ENCODE measurements around the gene DEDD2. TPM values are rescaled to one million over a fixed set of nuclear protein-coding genes. Genes with fewer than 3 reads are reported as not detected.

DEDD2 gene
- polyA plus RNA-seq, 3 donors, result 125 to 141 (median 133) TPM

DNA sequence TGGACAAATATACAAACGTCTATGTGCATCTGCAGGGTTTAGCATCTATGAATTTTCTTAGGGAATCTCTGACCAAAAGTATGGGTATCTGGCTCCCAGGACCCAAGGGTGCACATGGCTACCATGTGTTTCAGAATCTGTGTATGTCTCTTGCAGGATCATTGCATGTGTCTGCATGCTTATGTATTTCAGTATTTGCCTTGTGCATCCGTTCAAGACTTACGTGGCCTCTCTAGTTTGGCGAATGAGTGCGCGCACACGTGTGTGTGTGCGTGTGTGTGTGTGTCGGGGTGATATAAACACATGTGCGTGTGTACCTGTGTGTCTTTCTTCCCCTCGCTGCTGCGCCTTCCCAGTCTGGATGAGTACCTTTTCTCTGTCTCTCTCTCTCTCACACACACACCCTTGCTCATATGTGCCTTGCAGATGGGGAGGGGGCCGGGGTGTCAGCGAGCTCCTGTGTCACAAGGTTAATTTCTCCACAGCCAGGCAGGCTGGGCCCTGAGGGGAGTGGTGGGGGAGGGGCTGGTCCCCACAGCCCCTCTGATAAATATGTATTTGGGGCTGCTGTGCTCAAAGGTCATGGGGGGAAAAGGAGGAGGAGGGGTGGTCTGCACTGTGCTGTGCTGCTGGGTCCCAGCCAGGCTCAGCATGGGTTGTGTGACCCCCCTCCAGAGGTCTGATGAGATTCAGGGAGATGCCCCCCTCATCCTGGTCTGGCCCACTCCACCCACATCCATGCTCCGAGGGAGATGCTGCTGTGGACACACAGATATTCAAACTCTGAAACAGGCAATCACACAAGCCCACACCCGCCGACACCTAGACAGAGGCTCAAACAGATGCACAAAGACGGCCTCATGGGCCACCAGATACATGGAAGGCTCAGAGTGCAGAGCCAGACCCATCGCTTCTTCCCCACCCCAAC, 47.7 kb downstream of the DEDD2 start:
- TF ChIP-seq CTCF (IDR thresholded peaks at IDR 0.05), result no peak
- Histone ChIP-seq H2AFZ (ENCODE audit: insufficient read depth, low read depth, low read length, poor library complexity, severe bottlenecking) (no peak overlapping the region), H3K79me2 (ENCODE audit: insufficient read depth, low read length) (no peaks in the 10 kb centered on the region), H4K20me1 (ENCODE audit: insufficient read depth, low read length) (no peaks in the 10 kb centered on the region), H3K4me2 (replicated peaks; ENCODE audit: extremely low read depth, low read length, poor library complexity, severe bottlenecking) (no peak overlapping the region), H3K4me1 (ENCODE audit: control insufficient read depth in 1 of 2, insufficient read depth in 2 of 2, low read length in 2 of 2) (no peaks in the 10 kb centered on the region), H3K27ac (ENCODE audit: low read depth in 1 of 2, low read length in 2 of 2) (no peak overlapping the region), H3K9ac (ENCODE audit: insufficient read depth, low read length, poor library complexity, severe bottlenecking) (no peak overlapping the region), H3K4me3 (replicated peaks in 1 of 3; ENCODE audit: low read depth in 2 of 3, low read length in 3 of 3) (no peak overlapping the region), H3K9me3 (replicated peaks in 1 of 2; ENCODE audit: control insufficient read depth in 1 of 2, insufficient read depth in 1 of 2, low read length in 2 of 2) (no peaks in the 10 kb centered on the region), H3K36me3 (replicated peaks in 1 of 2; ENCODE audit: control insufficient read depth in 1 of 2, insufficient read depth in 2 of 2, low read length in 2 of 2) (no peaks in the 10 kb centered on the region), H3K27me3 (ENCODE audit: control insufficient read depth in 2 of 2, insufficient read depth in 2 of 2, low read length in 2 of 2) (peaks cover 2 to 4% of the 10 kb centered on the region in 2 donors)
- WGBS (ENCODE audit: insufficient coverage), result 90% methylated on average over 7 of the region's 19 CpGs
- Mint-ChIP-seq H3K4me1 (no peaks in the 10 kb centered on the region), H3K9me3 (peaks cover 0 to 2% (median 0%) of the 10 kb centered on the region in 7 donors), H3K36me3 (no peaks in the 10 kb centered on the region), H3K4me3 (no peak overlapping the region), H3K27ac (no peak overlapping the region), H3K27me3 (ENCODE audit: low read depth in 3 of 3) (peaks cover 12 to 24% (median 16%) of the 10 kb centered on the region in 3 donors)
- intact Hi-C loops (cut with micrococcal nuclease), result no loop called here
- DNase-seq, result no peak

DNA sequence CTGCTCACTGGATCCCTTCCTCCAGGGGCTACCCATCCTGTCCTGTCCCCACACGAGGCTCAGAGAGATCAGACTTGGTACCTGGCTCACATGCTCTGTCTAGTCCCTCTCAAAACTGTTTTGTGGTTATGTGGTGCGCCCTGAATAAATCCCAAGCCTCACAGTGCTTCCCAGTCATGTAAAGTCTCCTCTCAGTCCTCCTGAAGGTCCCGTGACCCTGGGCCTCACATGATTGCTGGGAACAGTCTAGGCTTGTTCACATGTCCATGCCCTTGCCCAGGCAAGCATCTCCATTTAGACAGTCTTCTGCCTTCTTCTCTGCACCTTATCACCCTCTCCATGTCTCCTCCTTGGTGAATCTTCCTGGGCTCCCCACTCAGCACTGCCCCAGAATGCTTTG, 49.3 kb downstream of the DEDD2 start:
- H3K27me3 Mint-ChIP-seq (ENCODE audit: low read depth in 3 of 3), result peaks cover 5 to 10% (median 8%) of the 10 kb centered on the region in 3 donors
- DNase-seq, result no peak
- intact Hi-C loops (cut with micrococcal nuclease), result no loop called here
- H3K9me3 ChIP-seq (replicated peaks in 1 of 2; ENCODE audit: control insufficient read depth in 1 of 2, insufficient read depth in 1 of 2, low read length in 2 of 2), result no peaks in the 10 kb centered on the region
- no peak overlapping the region for H3K4me2 ChIP-seq (replicated peaks; ENCODE audit: extremely low read depth, low read length, poor library complexity, severe bottlenecking)
- 85% methylated on average over 2 of the region's 3 CpGs for WGBS (ENCODE audit: insufficient coverage)
- no peak overlapping the region for H3K4me3 ChIP-seq (replicated peaks in 1 of 3; ENCODE audit: low read depth in 2 of 3, low read length in 3 of 3)
- no peaks in the 10 kb centered on the region for H3K4me1 Mint-ChIP-seq
- no peaks in the 10 kb centered on the region for H4K20me1 ChIP-seq (ENCODE audit: insufficient read depth, low read length)
- no peaks in the 10 kb centered on the region for H3K36me3 ChIP-seq (replicated peaks in 1 of 2; ENCODE audit: control insufficient read depth in 1 of 2, insufficient read depth in 2 of 2, low read length in 2 of 2)
- H3K27ac Mint-ChIP-seq, result no peak overlapping the region
- H3K27ac ChIP-seq (ENCODE audit: low read depth in 1 of 2, low read length in 2 of 2), result no peak overlapping the region
- peak overlapping the region in 1 of 2 donors; percentile 5 for H3K4me3 Mint-ChIP-seq
- H3K36me3 Mint-ChIP-seq, result no peaks in the 10 kb centered on the region
- no peak for TF ChIP-seq CTCF (IDR thresholded peaks at IDR 0.05)
- no peaks in the 10 kb centered on the region for H3K79me2 ChIP-seq (ENCODE audit: insufficient read depth, low read length)
- no peak overlapping the region for H2AFZ ChIP-seq (ENCODE audit: insufficient read depth, low read depth, low read length, poor library complexity, severe bottlenecking)
- H3K27me3 ChIP-seq (ENCODE audit: control insufficient read depth in 2 of 2, insufficient read depth in 2 of 2, low read length in 2 of 2), result no peaks in the 10 kb centered on the region
- H3K9ac ChIP-seq (ENCODE audit: insufficient read depth, low read length, poor library complexity, severe bottlenecking), result no peak overlapping the region
- H3K9me3 Mint-ChIP-seq, result no peaks in the 10 kb centered on the region
- H3K4me1 ChIP-seq (ENCODE audit: control insufficient read depth in 1 of 2, insufficient read depth in 2 of 2, low read length in 2 of 2), result no peaks in the 10 kb centered on the region
